SH-SY5Y (cell line): Measurements from ENCODE around the gene PADI2.

Experiments
- GATA2 ChIP-seq: IDR thresholded peaks from 2 replicates; pipeline ENCODE4 v1.6.1; 2011; ENCODE audit warnings: mild to moderate bottlenecking, low read depth, low read length
- GATA3 ChIP-seq: IDR thresholded peaks from 2 replicates; pipeline ENCODE4 v1.6.1; 2011; ENCODE audit warnings: low read depth, mild to moderate bottlenecking, low read length, moderate library complexity

GRCh38 chr1:17163371-17163770 lies 44.1 kb upstream of the PADI2 start:
- TF ChIP-seq GATA3 (no peak), GATA2 (no peak)
